ENCODE data around the gene SPDYE17. TPM values are rescaled to one million over a fixed set of nuclear protein-coding genes. Genes with fewer than 3 reads are reported as not detected.
"Not testable (repeated sequence)": the region's sequence is repeated elsewhere in the genome, so short reads cannot be mapped to it uniquely, and the experiment has no call there.

Gene SPDYE17
- total RNA-seq, 1 donor from 2014 or later, result not detected

DNA sequence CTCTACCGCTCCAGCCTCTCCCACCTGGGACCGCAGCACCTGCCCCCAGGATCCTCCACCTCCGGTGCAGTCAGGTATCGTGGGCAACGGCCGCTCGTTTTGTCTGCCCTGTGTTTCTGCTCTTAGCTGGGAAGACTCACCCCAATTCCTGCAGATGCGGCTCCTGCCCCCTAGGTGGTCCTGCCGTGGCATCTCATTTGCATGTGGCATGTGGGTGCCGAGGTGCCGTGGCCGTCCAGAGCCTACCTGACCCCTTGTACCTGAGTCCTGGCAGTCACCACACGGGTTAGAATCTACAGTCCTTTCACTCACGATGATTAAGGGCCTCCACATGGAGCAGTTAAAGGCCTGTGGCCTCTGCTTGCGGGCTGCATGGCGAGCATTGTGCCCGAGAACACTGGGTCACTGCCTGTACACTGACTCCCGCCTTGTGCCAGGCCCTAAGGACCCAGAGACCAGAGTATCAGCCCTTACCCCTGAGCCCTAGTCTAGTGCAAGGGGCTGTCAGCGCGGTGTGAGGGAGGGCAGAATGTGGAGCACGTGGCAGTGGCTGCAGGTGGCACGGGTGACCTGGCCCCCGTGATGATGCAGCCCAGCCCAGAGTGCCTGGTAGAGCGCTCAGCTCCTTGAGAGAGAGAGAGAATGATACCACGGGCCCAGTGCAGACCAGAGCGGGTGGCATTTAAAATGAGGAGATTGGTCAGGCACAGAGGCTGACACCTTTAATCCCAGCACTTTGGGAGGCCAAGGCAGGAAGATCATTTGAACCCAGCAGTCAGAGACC is 50.8 kb downstream of the SPDYE17 start:
- H3K27me3 ChIP-seq (ENCODE audit: low read depth); H3K4me3 ChIP-seq; intact Hi-C loops (cut with micrococcal nuclease); DNase-seq; H3K4me1 ChIP-seq; H3K27ac ChIP-seq (replicated peaks); H3K9me3 ChIP-seq (replicated peaks): not testable (repeated sequence)
- H3K36me3 ChIP-seq, result peaks cover 15% of the 10 kb centered on the region

- DNase-seq; H3K4me3 ChIP-seq; H3K4me1 ChIP-seq; H3K9me3 ChIP-seq (replicated peaks); H3K27me3 ChIP-seq (ENCODE audit: low read depth); intact Hi-C loops (cut with micrococcal nuclease); H3K27ac ChIP-seq (replicated peaks): not testable (repeated sequence)
- peaks cover 15% of the 10 kb centered on the region for H3K36me3 ChIP-seq
Measured at GRCh38 chr7:76980576-76980975, 51.6 kb downstream of the SPDYE17 start.

GRCh38 chr7:76977761-76978367 is 54.3 kb downstream of the SPDYE17 start:
- H3K9me3 ChIP-seq (replicated peaks); intact Hi-C loops (cut with micrococcal nuclease); DNase-seq: not testable (repeated sequence)

GRCh38 chr7:76974793-76975579 is 57.2 kb downstream of the SPDYE17 start:
- H3K4me1 ChIP-seq; H3K4me3 ChIP-seq; H3K27ac ChIP-seq (replicated peaks); H3K27me3 ChIP-seq (ENCODE audit: low read depth); H3K9me3 ChIP-seq (replicated peaks); DNase-seq; H3K36me3 ChIP-seq; intact Hi-C loops (cut with micrococcal nuclease): not testable (repeated sequence)

More at GRCh38 chr7:76977761-76978367, 54.3 kb downstream of the SPDYE17 start:
- peaks cover 15% of the 10 kb centered on the region for H3K36me3 ChIP-seq
- H3K27me3 ChIP-seq (ENCODE audit: low read depth); H3K4me1 ChIP-seq; H3K4me3 ChIP-seq; H3K27ac ChIP-seq (replicated peaks): not testable (repeated sequence)

- H3K4me1 ChIP-seq; DNase-seq; H3K9me3 ChIP-seq (replicated peaks); H3K4me3 ChIP-seq; H3K27me3 ChIP-seq (ENCODE audit: low read depth); intact Hi-C loops (cut with micrococcal nuclease); H3K27ac ChIP-seq (replicated peaks); H3K36me3 ChIP-seq: not testable (repeated sequence)
Measured at GRCh38 chr7:76974336-76974735, 57.8 kb downstream of the SPDYE17 start.

GRCh38 chr7:76972391-76972790 is 59.8 kb downstream of the SPDYE17 start:
- H3K27ac ChIP-seq (replicated peaks); intact Hi-C loops (cut with micrococcal nuclease); H3K9me3 ChIP-seq (replicated peaks); DNase-seq; H3K36me3 ChIP-seq; H3K4me3 ChIP-seq; H3K4me1 ChIP-seq; H3K27me3 ChIP-seq (ENCODE audit: low read depth): not testable (repeated sequence)

Other genes with a start within 250 kb of the SPDYE17 start
- not detected for gene SPDYE18, start 30.2 kb upstream of the SPDYE17 start, total RNA-seq
- 4.7 TPM for gene CCDC146, start 90.3 kb upstream of the SPDYE17 start, total RNA-seq
- gene FGL2, start 167.5 kb upstream of the SPDYE17 start, total RNA-seq, result 10.6 TPM

Measured in left ventricle myocardium inferior (tissue), 1 donor.